ENCODE data around the gene IMMP2L.

Gene IMMP2L

DNA sequence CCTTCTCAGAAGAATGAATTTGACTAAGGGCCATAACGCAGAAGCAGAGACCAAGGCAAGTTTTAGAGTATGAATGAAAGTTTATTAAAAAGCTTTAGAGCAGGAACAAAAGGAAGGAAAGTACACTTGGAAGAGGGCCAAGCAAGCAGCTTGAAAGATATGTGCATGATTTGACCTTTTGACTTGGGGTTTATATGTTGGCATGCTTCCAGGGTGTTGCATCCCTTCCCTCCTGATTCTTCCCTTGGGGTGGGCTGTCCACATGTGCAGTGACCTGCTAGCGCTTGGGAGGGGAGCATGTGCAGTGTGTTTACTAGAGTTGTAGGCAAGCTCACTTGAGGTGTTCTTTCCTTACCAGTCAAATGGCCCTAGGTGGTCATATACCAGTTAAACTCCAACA is 509.3 kb downstream of the IMMP2L start:
- H3K4me3 ChIP-seq (ENCODE audit: low read length), result no peak overlapping the region
- DNase-seq (ENCODE audit: low read depth), result no peak
- TF ChIP-seq, protein P1, sequence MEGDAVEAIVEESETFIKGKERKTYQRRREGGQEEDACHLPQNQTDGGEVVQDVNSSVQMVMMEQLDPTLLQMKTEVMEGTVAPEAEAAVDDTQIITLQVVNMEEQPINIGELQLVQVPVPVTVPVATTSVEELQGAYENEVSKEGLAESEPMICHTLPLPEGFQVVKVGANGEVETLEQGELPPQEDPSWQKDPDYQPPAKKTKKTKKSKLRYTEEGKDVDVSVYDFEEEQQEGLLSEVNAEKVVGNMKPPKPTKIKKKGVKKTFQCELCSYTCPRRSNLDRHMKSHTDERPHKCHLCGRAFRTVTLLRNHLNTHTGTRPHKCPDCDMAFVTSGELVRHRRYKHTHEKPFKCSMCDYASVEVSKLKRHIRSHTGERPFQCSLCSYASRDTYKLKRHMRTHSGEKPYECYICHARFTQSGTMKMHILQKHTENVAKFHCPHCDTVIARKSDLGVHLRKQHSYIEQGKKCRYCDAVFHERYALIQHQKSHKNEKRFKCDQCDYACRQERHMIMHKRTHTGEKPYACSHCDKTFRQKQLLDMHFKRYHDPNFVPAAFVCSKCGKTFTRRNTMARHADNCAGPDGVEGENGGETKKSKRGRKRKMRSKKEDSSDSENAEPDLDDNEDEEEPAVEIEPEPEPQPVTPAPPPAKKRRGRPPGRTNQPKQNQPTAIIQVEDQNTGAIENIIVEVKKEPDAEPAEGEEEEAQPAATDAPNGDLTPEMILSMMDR (conservative IDR thresholded peaks at IDR 0.05; ENCODE audit: low read depth, low read length), result no peak

DNA sequence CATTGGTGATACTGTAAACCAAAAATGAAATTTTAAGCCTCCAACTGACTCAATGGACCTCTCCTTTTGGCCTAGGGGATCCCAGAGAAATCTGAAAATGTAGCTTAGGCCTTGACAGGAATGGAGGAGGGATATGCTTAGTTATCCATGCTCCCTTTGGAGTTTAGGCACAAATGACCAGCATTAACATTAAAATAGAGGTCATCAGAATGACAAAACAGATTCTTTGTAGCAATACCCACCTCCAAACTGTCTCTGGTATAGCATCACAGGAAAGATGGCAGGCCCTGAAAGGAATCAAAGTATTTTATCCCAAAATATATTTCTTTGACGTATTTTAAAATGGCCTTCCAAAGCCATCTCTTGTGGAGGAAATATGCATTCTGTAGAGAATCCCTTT is 510.5 kb downstream of the IMMP2L start:
- H3K4me3 ChIP-seq (ENCODE audit: low read length), result no peak overlapping the region
- DNase-seq (ENCODE audit: low read depth), result no peak
- TF ChIP-seq, protein P1 (conservative IDR thresholded peaks at IDR 0.05; ENCODE audit: low read depth, low read length), result no peak

DNA sequence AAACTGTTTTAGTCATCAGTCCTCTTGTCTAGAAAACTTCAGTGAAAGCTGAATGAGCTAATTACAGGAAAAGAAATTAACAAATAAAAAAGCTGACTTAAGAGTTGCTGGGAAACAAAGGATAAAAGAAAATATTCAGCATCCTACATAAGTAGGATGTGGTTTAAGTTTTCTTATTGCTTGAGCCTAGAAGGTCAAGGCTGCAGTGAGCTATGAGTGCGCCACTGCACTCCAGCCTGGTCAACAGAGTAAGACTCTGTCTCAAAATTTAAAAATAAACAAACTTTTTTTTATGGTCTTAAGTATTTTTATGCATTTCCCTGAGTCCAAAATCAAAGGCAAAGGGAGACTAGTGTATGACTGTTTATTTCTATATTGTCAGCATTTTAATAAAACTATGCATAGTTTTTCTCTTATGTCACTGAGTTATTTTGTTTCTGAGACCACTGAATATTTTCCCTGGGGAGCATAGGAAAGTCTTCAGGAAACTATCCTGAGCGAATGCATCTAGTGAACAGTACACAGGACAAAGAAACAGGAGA is 511.3 kb downstream of the IMMP2L start:
- TF ChIP-seq, protein P1 (conservative IDR thresholded peaks at IDR 0.05; ENCODE audit: low read depth, low read length), result no peak
- DNase-seq (ENCODE audit: low read depth), result no peak

DNA sequence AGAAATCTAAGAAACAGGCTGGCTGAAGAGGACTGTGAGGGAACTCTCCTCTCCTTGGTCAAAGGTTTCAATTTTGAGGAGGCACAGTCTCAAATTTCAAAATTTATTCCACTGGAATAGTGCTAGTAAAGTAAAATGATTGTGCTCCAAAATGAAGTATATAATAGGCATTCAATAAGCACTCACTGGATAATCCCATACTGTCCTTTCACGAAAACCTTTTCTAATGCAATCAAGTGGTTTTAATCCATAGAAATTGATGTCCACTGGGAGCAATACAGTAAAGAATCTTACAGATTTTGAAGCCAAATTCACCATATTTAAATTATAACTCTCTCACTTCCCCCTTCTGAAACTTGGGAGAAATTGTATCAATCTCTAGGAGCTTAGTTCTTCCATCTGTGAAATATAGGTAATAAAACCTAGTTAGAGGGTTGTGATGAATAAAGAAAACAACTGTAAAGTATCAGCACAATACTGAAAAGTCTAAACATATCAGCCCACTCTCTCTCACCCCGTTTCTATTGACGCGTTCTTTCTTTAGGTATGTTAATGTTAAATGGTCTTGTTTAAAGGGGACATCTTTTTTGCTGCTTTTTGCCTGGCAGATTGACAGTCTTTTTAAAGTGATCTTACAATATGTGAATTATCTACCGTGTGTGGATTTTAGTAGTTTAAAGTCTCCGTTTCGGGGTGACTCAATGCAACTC is 512.2 kb downstream of the IMMP2L start:
- TF ChIP-seq, protein P1 (conservative IDR thresholded peaks at IDR 0.05; ENCODE audit: low read depth, low read length), result no peak
- DNase-seq (ENCODE audit: low read depth), result no peak
- H3K4me3 ChIP-seq (ENCODE audit: low read length), result no peak overlapping the region

More for the DNA sequence above, 511.3 kb downstream of the IMMP2L start:
- H3K4me3 ChIP-seq (ENCODE audit: low read length), result no peak overlapping the region

DNA sequence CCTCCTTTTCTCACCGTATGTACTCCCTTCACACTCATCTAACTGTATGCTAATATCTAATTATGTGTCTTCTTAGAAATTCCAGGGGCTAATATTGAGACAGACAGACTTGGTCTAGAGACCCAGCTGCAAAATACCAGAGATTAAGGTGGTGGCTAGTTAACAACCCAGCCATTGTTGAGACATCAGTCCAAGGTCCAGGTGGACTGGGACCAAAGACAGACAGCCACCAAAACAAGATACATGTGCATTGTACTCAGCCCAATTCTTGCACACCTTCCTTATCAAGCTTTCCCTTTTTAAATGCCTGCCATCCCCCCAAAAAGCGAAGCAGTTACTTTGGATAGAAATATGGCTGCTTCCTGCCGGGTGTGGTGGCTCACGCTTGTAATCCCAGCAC is 514.7 kb downstream of the IMMP2L start:
- H3K4me3 ChIP-seq (ENCODE audit: low read length), result no peak overlapping the region
- TF ChIP-seq, protein P1 (conservative IDR thresholded peaks at IDR 0.05; ENCODE audit: low read depth, low read length), result no peak
- no peak for DNase-seq (ENCODE audit: low read depth)

DNA sequence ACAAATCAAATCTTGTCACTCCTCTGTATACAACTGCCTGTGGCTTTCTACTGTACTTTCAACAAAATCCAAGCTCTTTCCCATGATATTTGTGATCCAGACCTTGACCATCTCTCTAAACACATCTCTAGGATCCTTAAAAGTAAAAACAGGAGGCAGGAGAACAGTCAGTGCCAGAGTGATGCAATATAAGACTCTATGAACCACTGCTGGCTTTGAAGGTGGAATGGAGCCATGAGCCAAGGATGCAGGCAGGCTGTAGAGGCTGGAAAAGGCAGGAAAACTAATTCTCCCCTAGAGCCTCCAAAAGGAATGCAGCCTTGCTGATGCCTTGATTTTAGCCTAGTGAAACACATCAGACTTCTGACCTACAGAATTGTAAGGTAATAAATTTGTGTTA is 516.8 kb downstream of the IMMP2L start:
- no peak overlapping the region for H3K4me3 ChIP-seq (ENCODE audit: low read length)
- TF ChIP-seq, protein P1 (conservative IDR thresholded peaks at IDR 0.05; ENCODE audit: low read depth, low read length), result no peak
- DNase-seq (ENCODE audit: low read depth), result no peak

DNA sequence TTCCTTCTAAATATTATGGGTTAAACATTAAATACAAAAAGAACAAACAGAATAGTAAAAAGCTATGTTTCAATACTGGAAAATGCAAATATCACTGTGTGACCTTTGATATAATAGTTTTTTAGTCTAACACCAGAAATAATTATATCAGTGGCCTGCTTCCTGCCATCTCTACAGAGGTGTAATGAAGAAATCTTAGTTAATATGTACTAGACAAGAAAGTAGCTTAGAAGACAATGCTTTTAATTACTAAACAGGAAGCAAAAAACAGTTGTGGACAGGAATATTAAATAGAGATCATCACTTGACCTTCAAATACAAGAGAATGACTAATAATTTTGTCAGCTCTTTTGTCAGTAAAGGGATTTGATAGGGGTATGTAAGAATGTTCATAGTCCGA is 518.7 kb downstream of the IMMP2L start:
- no peak overlapping the region for H3K4me3 ChIP-seq (ENCODE audit: low read length)
- TF ChIP-seq, protein P1 (conservative IDR thresholded peaks at IDR 0.05; ENCODE audit: low read depth, low read length), result no peak
- DNase-seq (ENCODE audit: low read depth), result no peak

All from retinal pigment epithelial cell (primary cell).